ENCODE data around the gene AUTS2. TPM values are rescaled to one million over a fixed set of nuclear protein-coding genes. Genes with fewer than 3 reads are reported as not detected.

The AUTS2 gene
- total RNA-seq, 3 donors from 2014 or later = 31.5 to 94.3 (median 81.3) TPM

DNA sequence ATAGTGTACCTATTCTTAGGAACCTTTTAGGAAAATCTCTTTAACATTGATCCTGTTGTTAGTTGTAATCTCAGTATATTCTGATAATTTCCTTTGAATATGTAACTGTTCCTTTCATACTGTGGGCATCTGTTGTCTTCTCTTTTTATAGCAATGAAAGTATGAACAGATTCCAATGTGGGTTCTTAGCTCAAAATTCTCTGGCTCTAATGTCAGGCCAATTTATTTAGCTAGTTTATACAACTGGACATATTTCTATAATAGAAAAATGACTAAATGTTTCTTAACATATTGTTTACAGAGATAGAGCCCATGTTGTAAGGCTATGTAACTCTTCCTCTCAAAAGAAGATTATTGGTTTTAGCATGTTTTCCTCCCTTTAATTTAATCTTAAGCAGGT, 363.2 kb downstream of the AUTS2 start:
- intact Hi-C loops (cut with DNase I; ENCODE audit: low total_unique reads) = no loop called here
- no peaks in the 10 kb centered on the region for H3K36me3 ChIP-seq
- no peak for DNase-seq (ENCODE audit: low spot score in 2 of 2)
- no peaks in the 10 kb centered on the region for H3K27me3 ChIP-seq
- no peaks in the 10 kb centered on the region for H3K9me3 ChIP-seq
- TF ChIP-seq, protein P1, sequence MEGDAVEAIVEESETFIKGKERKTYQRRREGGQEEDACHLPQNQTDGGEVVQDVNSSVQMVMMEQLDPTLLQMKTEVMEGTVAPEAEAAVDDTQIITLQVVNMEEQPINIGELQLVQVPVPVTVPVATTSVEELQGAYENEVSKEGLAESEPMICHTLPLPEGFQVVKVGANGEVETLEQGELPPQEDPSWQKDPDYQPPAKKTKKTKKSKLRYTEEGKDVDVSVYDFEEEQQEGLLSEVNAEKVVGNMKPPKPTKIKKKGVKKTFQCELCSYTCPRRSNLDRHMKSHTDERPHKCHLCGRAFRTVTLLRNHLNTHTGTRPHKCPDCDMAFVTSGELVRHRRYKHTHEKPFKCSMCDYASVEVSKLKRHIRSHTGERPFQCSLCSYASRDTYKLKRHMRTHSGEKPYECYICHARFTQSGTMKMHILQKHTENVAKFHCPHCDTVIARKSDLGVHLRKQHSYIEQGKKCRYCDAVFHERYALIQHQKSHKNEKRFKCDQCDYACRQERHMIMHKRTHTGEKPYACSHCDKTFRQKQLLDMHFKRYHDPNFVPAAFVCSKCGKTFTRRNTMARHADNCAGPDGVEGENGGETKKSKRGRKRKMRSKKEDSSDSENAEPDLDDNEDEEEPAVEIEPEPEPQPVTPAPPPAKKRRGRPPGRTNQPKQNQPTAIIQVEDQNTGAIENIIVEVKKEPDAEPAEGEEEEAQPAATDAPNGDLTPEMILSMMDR (IDR thresholded peaks at IDR 0.05) = no peak
- no peak for TF ChIP-seq POLR2AphosphoS5 (IDR thresholded peaks at IDR 0.05)
- TF ChIP-seq POLR2A (IDR thresholded peaks at IDR 0.05) = no peak
- peaks cover 5 to 9% of the 10 kb centered on the region in 2 donors for H3K4me1 ChIP-seq
- H3K4me3 ChIP-seq = no peak overlapping the region
- no peak overlapping the region for H3K27ac ChIP-seq

DNA sequence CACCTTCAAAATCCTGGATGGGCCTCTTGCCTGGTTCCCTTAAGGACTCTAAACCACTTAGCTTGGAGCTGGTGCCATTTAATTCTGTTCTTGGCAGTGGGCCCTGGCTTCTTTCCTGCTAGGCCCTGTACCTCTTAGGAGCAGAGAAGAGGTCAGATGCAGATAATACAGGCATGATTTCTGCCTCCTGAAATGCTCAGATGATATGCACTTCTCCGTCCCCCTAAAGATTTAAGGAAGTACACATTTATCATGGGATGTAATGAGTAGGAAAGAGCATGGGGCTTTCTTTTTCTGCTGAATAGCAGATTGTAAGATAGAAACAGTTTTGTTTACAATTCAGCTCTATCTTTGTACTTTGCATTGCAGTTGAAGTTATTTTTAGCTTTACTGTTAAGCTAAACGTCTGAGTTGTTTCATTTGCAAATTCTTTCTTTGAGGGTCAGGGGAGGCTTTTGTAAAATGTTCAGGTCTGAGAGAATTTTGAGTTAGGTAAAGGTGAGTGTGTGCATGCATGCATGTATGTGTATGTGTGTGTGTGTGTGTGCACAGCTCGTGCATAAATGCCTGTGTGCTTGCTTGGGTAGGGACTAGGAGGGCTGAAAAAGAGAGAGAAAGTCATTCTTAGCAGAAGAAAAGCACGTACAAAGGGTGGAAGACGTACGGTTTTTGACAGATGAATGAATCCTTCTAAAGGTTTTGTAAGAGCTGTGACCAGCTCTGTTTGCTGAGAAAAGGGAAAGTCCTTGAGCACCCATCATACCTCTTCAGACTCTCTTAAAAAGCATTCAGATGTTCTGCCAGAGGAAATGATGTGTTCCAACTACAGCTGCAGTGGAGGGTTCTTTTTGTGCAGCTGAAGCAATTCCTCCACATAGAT, 364.2 kb downstream of the AUTS2 start:
- intact Hi-C loops (cut with DNase I; ENCODE audit: low total_unique reads) = no loop called here

DNA sequence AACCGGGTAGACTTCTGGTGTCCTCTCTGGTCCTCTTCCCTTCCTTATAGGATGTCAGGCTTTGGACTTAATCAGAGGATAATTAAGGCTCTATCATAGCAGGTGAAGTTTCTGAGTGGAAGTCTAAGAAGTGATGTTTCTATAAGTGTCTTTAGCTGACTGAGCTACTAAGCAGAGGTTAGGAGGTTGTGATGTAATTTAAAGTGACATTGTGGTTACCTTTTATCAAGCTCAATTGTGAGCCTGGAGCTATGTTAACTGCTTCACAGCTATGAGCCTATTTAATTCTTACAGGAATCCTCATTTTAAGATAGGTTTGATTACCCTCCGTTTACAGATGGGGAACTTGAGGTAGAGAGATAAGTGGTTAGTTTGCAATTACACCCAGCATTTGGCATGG, 365.1 kb downstream of the AUTS2 start:
- intact Hi-C loops (cut with DNase I; ENCODE audit: low total_unique reads) = no loop called here
- Histone ChIP-seq H3K27me3 (no peaks in the 10 kb centered on the region), H3K36me3 (no peaks in the 10 kb centered on the region), H3K4me3 (no peak overlapping the region), H3K9me3 (no peaks in the 10 kb centered on the region), H3K27ac (no peak overlapping the region), H3K4me1 (peaks cover 5 to 9% of the 10 kb centered on the region in 2 donors)
- TF ChIP-seq POLR2AphosphoS5 (IDR thresholded peaks at IDR 0.05) (no peak), POLR2A (IDR thresholded peaks at IDR 0.05) (no peak)
- TF ChIP-seq, protein P1 (IDR thresholded peaks at IDR 0.05) = no peak
- no peak for DNase-seq (ENCODE audit: low spot score in 2 of 2)

More for the DNA sequence above, 364.2 kb downstream of the AUTS2 start:
- no peaks in the 10 kb centered on the region for H3K9me3 ChIP-seq
- no peak overlapping the region for H3K4me3 ChIP-seq
- peaks cover 5 to 9% of the 10 kb centered on the region in 2 donors for H3K4me1 ChIP-seq
- no peaks in the 10 kb centered on the region for H3K36me3 ChIP-seq
- no peaks in the 10 kb centered on the region for H3K27me3 ChIP-seq
- DNase-seq (ENCODE audit: low spot score in 2 of 2) = peak in 1 of 2 donors; percentile 24
- H3K27ac ChIP-seq = peak overlapping the region in 1 of 2 donors; percentile 13
- TF ChIP-seq POLR2AphosphoS5 (IDR thresholded peaks at IDR 0.05) (no peak), POLR2A (IDR thresholded peaks at IDR 0.05) (no peak)
- TF ChIP-seq, protein P1 (IDR thresholded peaks at IDR 0.05) = no peak

DNA sequence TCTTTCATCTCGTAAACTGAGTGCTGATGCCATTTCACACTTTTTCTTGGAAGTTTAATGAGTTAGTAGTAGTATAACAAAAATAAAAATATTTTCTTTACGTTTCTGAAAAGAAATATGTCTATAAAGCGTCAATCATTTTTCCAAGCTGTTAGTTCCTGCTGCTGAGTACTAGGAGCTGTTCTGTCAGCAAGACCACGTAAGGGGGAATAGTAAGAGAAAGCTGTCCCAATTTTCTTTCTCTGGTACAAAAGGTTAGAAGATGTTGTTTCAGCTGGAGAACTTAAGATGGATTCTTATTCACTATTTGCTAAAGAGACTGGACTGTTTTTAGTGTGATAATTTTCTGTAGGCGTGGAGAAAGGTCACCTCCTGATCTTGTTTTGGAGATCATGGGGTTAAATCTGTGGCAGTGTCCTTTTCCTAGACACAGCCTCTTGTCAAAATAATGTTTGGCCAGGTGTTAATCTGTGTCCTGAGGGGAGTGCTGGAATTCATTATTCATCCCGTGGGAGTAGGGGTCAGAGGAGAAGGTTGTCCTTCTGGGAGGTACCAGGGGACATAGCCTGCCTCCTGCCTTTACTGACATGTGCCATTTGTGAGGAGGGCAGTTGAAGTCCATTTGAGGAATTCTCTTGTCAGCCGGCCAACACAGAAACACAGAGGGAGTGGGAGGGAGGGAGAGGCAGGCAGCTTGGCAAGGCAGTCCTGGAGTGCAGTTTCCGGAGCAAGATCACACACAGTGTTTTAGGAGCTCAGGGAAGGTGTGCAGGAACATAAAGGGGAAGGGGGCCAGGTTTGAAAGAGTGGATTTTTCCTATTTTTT, 368.7 kb downstream of the AUTS2 start:
- Histone ChIP-seq H3K4me1 (peaks cover 5 to 8% of the 10 kb centered on the region in 2 donors), H3K27me3 (no peaks in the 10 kb centered on the region), H3K4me3 (peak overlapping the region in 2 of 3 donors; percentile 12 to 27), H3K27ac (peak overlapping the region in 1 of 2 donors; percentile 9), H3K9me3 (no peaks in the 10 kb centered on the region), H3K36me3 (no peaks in the 10 kb centered on the region)
- TF ChIP-seq POLR2AphosphoS5 (IDR thresholded peaks at IDR 0.05) = no peak
- TF ChIP-seq, protein P1 (IDR thresholded peaks at IDR 0.05) = no peak
- no peak for TF ChIP-seq POLR2A (IDR thresholded peaks at IDR 0.05)
- intact Hi-C loops (cut with DNase I; ENCODE audit: low total_unique reads) = no loop called here
- no peak for DNase-seq (ENCODE audit: low spot score in 2 of 2)

Data from breast epithelium (tissue), 4 donors.